IMR-90 (cell line): ENCODE results near the gene TSPO. TPM values are rescaled to one million over a fixed set of nuclear protein-coding genes. Genes with fewer than 3 reads are reported as not detected.

Experiments
- ATAC-seq: fragments of 200-7000 bp; cut with Tn5 transposase; 2 replicates; pipeline ENCODE4 v1.9.1; 2020; ENCODE audit warnings: low read depth, mild to moderate bottlenecking, moderate library complexity
- BruUV-seq: library from RNA; stranded (reverse); fragments of 400-500 nt; replicated peaks from 2 replicates; lab custom pipeline; 2021; lab: Mats Ljungman, UMichigan
- CTCF ChIA-PET: fragments of 300-600 bp; formaldehyde crosslinking; extraction: SDS; loops from one replicate; lab custom pipeline; 2021; ENCODE audit warnings: antibody characterized with exemption; lab: Yijun Ruan, JAX
- POLR2A ChIA-PET: fragments of 300-600 bp; sonication (Branson Sonifier 250); formaldehyde crosslinking; loops from one replicate; lab custom pipeline; 2022; ENCODE audit warnings: antibody characterized with exemption; ENCODE audit not compliant: unreplicated experiment; lab: Charles Lee
- DNase-seq: peaks from one replicate; pipeline ENCODE4 v3.0.0; 2013
- H2AFZ ChIP-seq: replicated peaks from 2 replicates; pipeline ENCODE3; 2013; ENCODE audit warnings: low read length, mild to moderate bottlenecking; ENCODE audit not compliant: poor library complexity
- H2AK5ac ChIP-seq: 2 replicates; pipeline ENCODE4 v1.6.1; 2013; ENCODE audit warnings: low read depth, low read length, inconsistent platforms
- H2AK9ac ChIP-seq: replicated peaks from 2 replicates; pipeline ENCODE3; 2013; ENCODE audit warnings: mild to moderate bottlenecking, low read depth, low read length, moderate library complexity; ENCODE audit not compliant: poor library complexity
- H2BK120ac ChIP-seq: 2 replicates; pipeline ENCODE4 v1.6.1; 2013; ENCODE audit warnings: low read depth, low read length, inconsistent platforms
- H2BK15ac ChIP-seq: 3 replicates; pipeline ENCODE4 v1.6.1; 2013; ENCODE audit warnings: low read depth, low read length, inconsistent platforms
- H2BK20ac ChIP-seq: 2 replicates; pipeline ENCODE4 v1.6.1; 2013; ENCODE audit warnings: low read depth, mild to moderate bottlenecking, inconsistent platforms, low read length, moderate library complexity
- H2BK5ac ChIP-seq: 2 replicates; pipeline ENCODE4 v1.6.1; 2013; ENCODE audit warnings: mild to moderate bottlenecking, low read depth, low read length, inconsistent platforms; ENCODE audit not compliant: poor library complexity, severe bottlenecking
- H3K14ac ChIP-seq: replicated peaks from 2 replicates; pipeline ENCODE4 v1.6.1; 2013; ENCODE audit warnings: low read depth, low read length, inconsistent platforms
- H3K18ac ChIP-seq: 2 replicates; pipeline ENCODE4 v1.6.1; 2013; ENCODE audit warnings: low read depth, low read length, control low read depth
- H3K23ac ChIP-seq: 2 replicates; pipeline ENCODE4 v1.6.1; 2013; ENCODE audit warnings: low read depth, low read length, inconsistent platforms
- H3K27ac ChIP-seq: 2 replicates; pipeline ENCODE4 v1.5.1; 2013; ENCODE audit warnings: mild to moderate bottlenecking, control low read depth, low read length; ENCODE audit not compliant: insufficient read depth
- H3K27me3 ChIP-seq: 2 replicates; pipeline ENCODE4 v1.6.1; 2013; ENCODE audit warnings: low read length; ENCODE audit not compliant: control insufficient read depth, insufficient read depth
- H3K36me3 ChIP-seq: 2 replicates; pipeline ENCODE4 v1.6.1; 2013; ENCODE audit warnings: low read length, mixed read lengths; ENCODE audit not compliant: control insufficient read depth, insufficient read depth
- H3K4ac ChIP-seq: 2 replicates; pipeline ENCODE4 v1.6.1; 2013; ENCODE audit warnings: low read depth, low read length, inconsistent platforms
- H3K4me1 ChIP-seq: 2 replicates; pipeline ENCODE4 v1.6.1; 2013; ENCODE audit warnings: low read length, mixed read lengths; ENCODE audit not compliant: control insufficient read depth, insufficient read depth
- H3K4me2 ChIP-seq: 2 replicates; pipeline ENCODE4 v1.6.1; 2013; ENCODE audit warnings: low read depth, mild to moderate bottlenecking, control low read depth, low read length, moderate library complexity
- H3K4me3 ChIP-seq: 2 replicates; pipeline ENCODE4 v1.5.1; 2013; ENCODE audit warnings: low read depth, mild to moderate bottlenecking, control low read depth, low read length, moderate library complexity; ENCODE audit not compliant: insufficient read depth
- H3K56ac ChIP-seq: 2 replicates; pipeline ENCODE4 v1.6.1; 2013; ENCODE audit warnings: low read length, inconsistent platforms; ENCODE audit not compliant: insufficient read depth; ENCODE audit errors: extremely low read depth
- H3K79me1 ChIP-seq, 2 experiments: 2 replicates each; pipeline ENCODE4 v1.6.1; 2013; ENCODE audit warnings: low read length in 2 of 2, inconsistent platforms in 1 of 2, low read depth in 1 of 2
- H3K9ac ChIP-seq: 2 replicates; pipeline ENCODE4 v1.6.1; 2013; ENCODE audit warnings: low read depth, low read length, control low read depth
- H3K9me1 ChIP-seq: 2 replicates; pipeline ENCODE4 v1.6.1; 2013; ENCODE audit warnings: low read length, inconsistent platforms; ENCODE audit not compliant: insufficient read depth
- H3K9me3 ChIP-seq: 2 replicates; pipeline ENCODE4 v1.6.1; 2013; ENCODE audit warnings: low read length; ENCODE audit not compliant: control insufficient read depth, insufficient read depth
- H4K20me1 ChIP-seq: 2 replicates; pipeline ENCODE4 v1.6.1; 2013; ENCODE audit warnings: low read length, inconsistent platforms; ENCODE audit not compliant: insufficient read depth
- H4K5ac ChIP-seq: 2 replicates; pipeline ENCODE4 v1.6.1; 2013; ENCODE audit warnings: mild to moderate bottlenecking, low read depth, low read length, control low read depth
- H4K8ac ChIP-seq, 2 experiments: 2 replicates each; pipeline ENCODE4 v1.6.1; 2013; ENCODE audit warnings: low read depth in 2 of 2, low read length in 2 of 2, control low read depth in 1 of 2, inconsistent platforms in 1 of 2
- H4K91ac ChIP-seq: 2 replicates; pipeline ENCODE4 v1.6.1; 2013; ENCODE audit warnings: low read depth, low read length, inconsistent platforms; ENCODE audit not compliant: insufficient read depth
- POLR2A ChIP-seq: IDR thresholded peaks from 2 replicates; pipeline ENCODE4 v1.6.1; 2012; ENCODE audit warnings: mild to moderate bottlenecking, low read depth, low read length
- WGBS, 2 experiments: methylation state at CpG; one replicate each; pipeline versions ENCODE4 v1.1.5 to v1.1.7; 2013; ENCODE audit warnings: missing lambda C conversion rate in 2 of 2; ENCODE audit not compliant: insufficient read length in 1 of 2; ENCODE audit errors: extremely low coverage in 2 of 2; 5-methylcytosine and 5-hydroxymethylcytosine counted together
- dilution Hi-C: fragments of 300-500 bp; cut with HindIII; formaldehyde crosslinking; loops from one replicate; pipeline ENCODE4 v1.14.3; 2018; ENCODE audit warnings: low sequenced_read_pairs; ENCODE audit not compliant: unreplicated experiment
- in situ Hi-C: fragments of 300-500 bp; cut with MboI; formaldehyde crosslinking; loops from 3 replicates; pipeline ENCODE4 v1.14.3; 2019; ENCODE audit warnings: low sequenced_read_pairs, inconsistent platforms, mixed read lengths
- intact Hi-C: fragments of 100-400 bp; cut with micrococcal nuclease; formaldehyde crosslinking; loops from 2 replicates; pipeline ENCODE4 v1.10.0; 2022
- polyA plus RNA-seq, 3 experiments: library from polyadenylated mRNA; depleted of rRNA; stranded (reverse); fragments of >200 nt; gene quantifications; 2 replicates each; pipeline ENCODE4 v1.2.3, GENCODE V29; 2012; ENCODE audit warnings: low replicate concordance in 1 of 3
- total RNA-seq: library from RNA; depleted of rRNA; stranded (reverse); fragments of >200 nt; gene quantifications from 2 replicates; pipeline ENCODE4 v1.2.3, GENCODE V29; 2012
- TF ChIP-seq, protein P1 (sequence below): fragments of 150-350 bp; IDR thresholded peaks from 2 replicates; pipeline ENCODE4 v1.6.1; 2017; ENCODE audit warnings: mild to moderate bottlenecking, antibody characterized with exemption, low read length, low read depth

The TSPO gene
- total and polyA plus RNA-seq, 2 of the 4 experiments (the other 2 are of a cell fraction), result 115 to 297 TPM

GRCh38 chr22:43199541-43199940, 48.2 kb downstream of the TSPO start:
- WGBS, 2 experiments, result 87% methylated on average over 7 of the region's 11 CpGs; no CpG with 5 or more reads in 1 of the 2 experiments
- Histone ChIP-seq H3K27me3 (peaks cover 24% of the 10 kb centered on the region; the same call in 1 of the 2 replicates), H4K91ac (no peak overlapping the region), H3K4me2 (no peak overlapping the region), H3K23ac (no peak overlapping the region), H3K27ac (no peak overlapping the region), H3K4me3 (no peak overlapping the region), H3K56ac (no peak overlapping the region), H2BK20ac (no peak overlapping the region), H3K4ac (no peak overlapping the region), H2AK5ac (no peak overlapping the region), H3K18ac (no peak overlapping the region), H4K5ac (no peak overlapping the region), H3K9me3 (no peaks in the 10 kb centered on the region), H4K20me1 (no peaks in the 10 kb centered on the region), H2BK5ac (no peak overlapping the region), H3K14ac (no peak overlapping the region), H2AK9ac (no peak overlapping the region), H2BK15ac (no peak overlapping the region), H4K8ac (no peak overlapping the region), H2AFZ (no peak overlapping the region), H3K79me1 (no peaks in the 10 kb centered on the region), H3K9ac (no peak overlapping the region), H2BK120ac (no peak overlapping the region), H3K4me1 (peaks cover 4% of the 10 kb centered on the region; the same call in 1 of the 2 replicates), H3K9me1 (no peaks in the 10 kb centered on the region), H3K36me3 (no peaks in the 10 kb centered on the region)
- BruUV-seq, result no TSS peak
- intact Hi-C loops (no loop called here), dilution Hi-C loops (no loop called here), in situ Hi-C loops (no loop called here)
- ATAC-seq (no peak), DNase-seq (no peak)
- POLR2A ChIA-PET, result no interaction called here
- CTCF ChIA-PET, result no interaction called here
- no peak for TF ChIP-seq POLR2A
- TF ChIP-seq, protein P1, sequence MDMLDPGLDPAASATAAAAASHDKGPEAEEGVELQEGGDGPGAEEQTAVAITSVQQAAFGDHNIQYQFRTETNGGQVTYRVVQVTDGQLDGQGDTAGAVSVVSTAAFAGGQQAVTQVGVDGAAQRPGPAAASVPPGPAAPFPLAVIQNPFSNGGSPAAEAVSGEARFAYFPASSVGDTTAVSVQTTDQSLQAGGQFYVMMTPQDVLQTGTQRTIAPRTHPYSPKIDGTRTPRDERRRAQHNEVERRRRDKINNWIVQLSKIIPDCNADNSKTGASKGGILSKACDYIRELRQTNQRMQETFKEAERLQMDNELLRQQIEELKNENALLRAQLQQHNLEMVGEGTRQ, result no peak
